NB4 (cell line): Measurements from ENCODE around the gene ASXL1.

Source experiments
- MYC ChIP-seq: IDR thresholded peaks from 2 replicates; pipeline ENCODE4 v1.6.1; 2011; ENCODE audit warnings: low read depth, low read length
- POLR2A ChIP-seq: IDR thresholded peaks from 2 replicates; pipeline ENCODE4 v1.6.1; 2011; ENCODE audit warnings: mild to moderate bottlenecking; ENCODE audit not compliant: insufficient read length; ENCODE audit errors: extremely low read depth
- TF ChIP-seq, protein P1 (sequence below): IDR thresholded peaks from one replicate; pipeline ENCODE4 v1.5.1; 2012; ENCODE audit warnings: low read depth, low read length

DNA sequence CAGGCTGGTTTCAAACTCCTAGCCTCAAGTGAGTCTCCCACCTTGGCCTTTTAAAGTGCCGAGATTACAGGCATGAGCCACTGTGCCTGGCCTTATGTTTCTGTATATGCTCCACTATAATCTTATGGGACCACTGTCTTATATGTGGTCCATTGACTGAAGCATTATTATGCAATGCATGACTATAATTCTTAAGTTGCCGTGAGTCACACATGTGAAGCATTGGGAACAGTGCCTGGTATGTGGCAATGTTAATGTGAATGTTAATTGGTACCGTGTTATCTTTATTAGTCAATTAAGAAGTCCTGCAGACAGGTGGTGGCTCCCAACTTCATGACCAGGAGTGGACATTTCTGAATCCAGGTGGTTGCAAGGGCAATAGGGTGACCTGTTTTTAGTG, 14.7 kb upstream of the ASXL1 start:
- TF ChIP-seq POLR2A (no peak), MYC (no peak)
- TF ChIP-seq, protein P1, sequence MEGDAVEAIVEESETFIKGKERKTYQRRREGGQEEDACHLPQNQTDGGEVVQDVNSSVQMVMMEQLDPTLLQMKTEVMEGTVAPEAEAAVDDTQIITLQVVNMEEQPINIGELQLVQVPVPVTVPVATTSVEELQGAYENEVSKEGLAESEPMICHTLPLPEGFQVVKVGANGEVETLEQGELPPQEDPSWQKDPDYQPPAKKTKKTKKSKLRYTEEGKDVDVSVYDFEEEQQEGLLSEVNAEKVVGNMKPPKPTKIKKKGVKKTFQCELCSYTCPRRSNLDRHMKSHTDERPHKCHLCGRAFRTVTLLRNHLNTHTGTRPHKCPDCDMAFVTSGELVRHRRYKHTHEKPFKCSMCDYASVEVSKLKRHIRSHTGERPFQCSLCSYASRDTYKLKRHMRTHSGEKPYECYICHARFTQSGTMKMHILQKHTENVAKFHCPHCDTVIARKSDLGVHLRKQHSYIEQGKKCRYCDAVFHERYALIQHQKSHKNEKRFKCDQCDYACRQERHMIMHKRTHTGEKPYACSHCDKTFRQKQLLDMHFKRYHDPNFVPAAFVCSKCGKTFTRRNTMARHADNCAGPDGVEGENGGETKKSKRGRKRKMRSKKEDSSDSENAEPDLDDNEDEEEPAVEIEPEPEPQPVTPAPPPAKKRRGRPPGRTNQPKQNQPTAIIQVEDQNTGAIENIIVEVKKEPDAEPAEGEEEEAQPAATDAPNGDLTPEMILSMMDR, result no peak
